Esophagus muscularis mucosa (tissue), 4 donors: Measurements from ENCODE around the gene PPARG. TPM values are rescaled to one million over a fixed set of nuclear protein-coding genes. Genes with fewer than 3 reads are reported as not detected.
"Not testable (repeated sequence)": the region's sequence is repeated elsewhere in the genome, so short reads cannot be mapped to it uniquely, and the experiment has no call there.

Source experiments
- DNase-seq: peaks from one replicate; pipeline ENCODE4 v3.0.0-alpha.2; 2017; ENCODE audit errors: extremely low spot score
- H3K27ac ChIP-seq, 4 donors: fragments of 200-600 bp; sonication (generic); replicated peaks in 1 of 4; 1 replicate in 3 of 4; 2 replicates in 1 of 4; pipeline ENCODE4 v1.5.1; 2016 to 2019; ENCODE audit warnings: mild to moderate bottlenecking in 1 of 4
- H3K27me3 ChIP-seq, 4 donors: fragments of 200-600 bp; sonication (generic); one replicate each; pipeline versions ENCODE4 v1.5.1 to v1.6.0; 2016 to 2019
- H3K36me3 ChIP-seq, 4 donors: fragments of 200-600 bp; sonication (generic); one replicate each; pipeline ENCODE4 v1.5.1; 2016 to 2019
- H3K4me1 ChIP-seq, 4 donors: fragments of 200-600 bp; sonication (generic); one replicate each; pipeline ENCODE4 v1.5.1; 2016 to 2019
- H3K4me3 ChIP-seq, 4 donors: fragments of 200-600 bp; sonication (generic); 1 replicate in 2 of 4; 2 replicates in 2 of 4; pipeline ENCODE4 v1.5.1; 2016 to 2019; ENCODE audit warnings: mild to moderate bottlenecking in 4 of 4, moderate library complexity in 1 of 4
- H3K9me3 ChIP-seq, 4 donors: fragments of 200-600 bp; sonication (generic); 1 replicate in 3 of 4; 2 replicates in 1 of 4; pipeline ENCODE4 v1.5.1; 2016 to 2019
- EP300 ChIP-seq: sonication (generic); formaldehyde crosslinking; IDR thresholded peaks from one replicate; pipeline ENCODE4 v1.6.1; 2017; ENCODE audit warnings: antibody characterized with exemption
- POLR2A ChIP-seq: fragments of 450-650 bp; IDR thresholded peaks from one replicate; pipeline ENCODE4 v1.6.1; 2017; ENCODE audit warnings: antibody characterized with exemption, moderate library complexity, mild to moderate bottlenecking, low read depth
- POLR2AphosphoS5 ChIP-seq, 2 donors: sonication (generic); formaldehyde crosslinking; IDR thresholded peaks; one replicate each; pipeline ENCODE4 v1.6.1; 2017; ENCODE audit warnings: antibody characterized with exemption in 2 of 2
- WGBS: methylation state at CpG from one replicate; pipeline ENCODE4 v1.1.5; 2018; 5-methylcytosine and 5-hydroxymethylcytosine counted together
- intact Hi-C: fragments of 100-400 bp; cut with DNase I; formaldehyde crosslinking; loops from one replicate; pipeline ENCODE4 v1.15.1; 2023
- total RNA-seq, 4 donors: library from RNA; depleted of rRNA; stranded (reverse); fragments of >200 nt; gene quantifications; one replicate each; pipeline versions ENCODE4 v1.1.0 to v1.2.1, GENCODE V29; 2016
- TF ChIP-seq, protein P1 (sequence below), 3 experiments: fragments of 200-600 bp in 2 of 3; fragments of 450-650 bp in 1 of 3; sonication (generic) in 2 of 3; IDR thresholded peaks; one replicate each; pipeline ENCODE4 v1.5.1; 2017 to 2019; ENCODE audit warnings: antibody characterized with exemption in 3 of 3, mild to moderate bottlenecking in 2 of 3, moderate library complexity in 1 of 3

The PPARG gene
- total RNA-seq, 4 donors from 2014 or later = 3.7 to 10.6 (median 8.8) TPM

DNA sequence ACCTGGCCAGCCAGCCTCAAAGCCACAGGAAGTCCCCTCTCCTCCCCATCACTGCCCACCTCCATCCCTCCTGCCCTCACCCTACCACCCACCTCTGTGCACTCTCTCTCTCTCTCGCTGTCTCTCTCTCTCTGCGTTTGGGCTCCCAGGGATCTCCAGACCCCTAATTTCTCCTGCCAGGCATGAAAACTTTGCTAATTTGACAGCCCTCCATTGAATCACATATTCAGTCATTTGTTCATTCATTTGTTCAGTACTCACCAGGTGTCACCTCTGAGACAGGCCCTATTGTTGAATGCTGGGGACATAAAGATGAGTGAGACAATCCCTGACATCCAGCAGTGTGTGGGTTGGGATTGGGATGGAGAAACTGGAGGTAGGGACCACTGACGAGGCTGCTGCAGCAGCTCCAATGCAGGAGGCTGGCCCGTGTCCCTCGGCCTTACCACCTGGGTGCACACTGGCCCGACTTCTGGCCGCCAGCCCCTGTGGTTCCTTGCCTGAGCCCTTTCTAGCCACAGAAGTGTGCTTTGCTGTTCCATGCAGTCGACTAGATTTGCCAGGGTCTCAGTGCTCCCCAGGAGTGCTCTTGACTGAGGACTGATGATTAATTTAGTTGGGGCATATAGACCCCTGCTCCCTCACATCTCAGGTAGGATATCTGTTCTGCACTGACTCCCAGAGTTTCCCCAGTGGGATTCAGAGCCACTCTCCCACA lies 156.8 kb downstream of the PPARG start:
- TF ChIP-seq POLR2A = no peak
- TF ChIP-seq, protein P1, sequence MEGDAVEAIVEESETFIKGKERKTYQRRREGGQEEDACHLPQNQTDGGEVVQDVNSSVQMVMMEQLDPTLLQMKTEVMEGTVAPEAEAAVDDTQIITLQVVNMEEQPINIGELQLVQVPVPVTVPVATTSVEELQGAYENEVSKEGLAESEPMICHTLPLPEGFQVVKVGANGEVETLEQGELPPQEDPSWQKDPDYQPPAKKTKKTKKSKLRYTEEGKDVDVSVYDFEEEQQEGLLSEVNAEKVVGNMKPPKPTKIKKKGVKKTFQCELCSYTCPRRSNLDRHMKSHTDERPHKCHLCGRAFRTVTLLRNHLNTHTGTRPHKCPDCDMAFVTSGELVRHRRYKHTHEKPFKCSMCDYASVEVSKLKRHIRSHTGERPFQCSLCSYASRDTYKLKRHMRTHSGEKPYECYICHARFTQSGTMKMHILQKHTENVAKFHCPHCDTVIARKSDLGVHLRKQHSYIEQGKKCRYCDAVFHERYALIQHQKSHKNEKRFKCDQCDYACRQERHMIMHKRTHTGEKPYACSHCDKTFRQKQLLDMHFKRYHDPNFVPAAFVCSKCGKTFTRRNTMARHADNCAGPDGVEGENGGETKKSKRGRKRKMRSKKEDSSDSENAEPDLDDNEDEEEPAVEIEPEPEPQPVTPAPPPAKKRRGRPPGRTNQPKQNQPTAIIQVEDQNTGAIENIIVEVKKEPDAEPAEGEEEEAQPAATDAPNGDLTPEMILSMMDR (IDR thresholded peaks at IDR 0.05) = no peak
- no peak for TF ChIP-seq EP300
- no peak for TF ChIP-seq POLR2AphosphoS5 (IDR thresholded peaks at IDR 0.05)
- 90% methylated on average over 8 of the region's 8 CpGs for WGBS
- Histone ChIP-seq H3K4me3 (no peak overlapping the region), H3K27ac (no peak overlapping the region), H3K9me3 (no peaks in the 10 kb centered on the region), H3K36me3 (no peaks in the 10 kb centered on the region), H3K27me3 (peaks cover 0 to 48% (median 0%) of the 10 kb centered on the region in 4 donors), H3K4me1 (peaks cover 7 to 15% (median 8%) of the 10 kb centered on the region in 4 donors)
- no peak for DNase-seq
- intact Hi-C loops = no loop called here

DNA sequence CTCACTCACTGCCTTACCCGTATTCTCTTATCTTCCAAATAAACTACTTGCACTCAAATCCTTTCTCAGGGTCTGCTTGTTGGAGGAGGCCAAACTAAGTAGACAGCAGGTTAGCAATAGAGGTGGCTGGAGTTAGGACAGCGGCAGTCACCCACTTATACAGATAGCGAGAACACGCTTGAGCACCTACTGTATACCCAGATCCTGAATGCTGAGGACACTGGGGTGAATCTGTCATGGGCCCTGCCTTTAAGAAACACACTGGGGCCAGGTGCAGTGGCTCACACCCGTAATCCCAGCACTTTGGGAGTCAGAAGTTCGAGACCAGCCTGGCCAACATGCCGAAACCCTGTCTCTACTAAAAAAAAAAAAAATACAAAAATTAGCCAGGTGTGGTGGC lies 157.4 kb downstream of the PPARG start:
- DNase-seq = no peak
- TF ChIP-seq POLR2AphosphoS5 (IDR thresholded peaks at IDR 0.05) (no peak), POLR2A (no peak), EP300 (no peak)
- TF ChIP-seq, protein P1 (IDR thresholded peaks at IDR 0.05) = no peak
- WGBS = 95% methylated on average over 7 of the region's 7 CpGs
- H3K27me3 ChIP-seq = peaks cover 0 to 42% (median 0%) of the 10 kb centered on the region in 4 donors
- intact Hi-C loops = no loop called here
- H3K9me3 ChIP-seq = peaks cover 0 to 2% (median 0%) of the 10 kb centered on the region in 4 donors
- no peaks in the 10 kb centered on the region for H3K36me3 ChIP-seq
- peaks cover under 1 to 9% (median 2%) of the 10 kb centered on the region in 4 donors for H3K4me1 ChIP-seq
- no peak overlapping the region for H3K27ac ChIP-seq
- H3K4me3 ChIP-seq = no peak overlapping the region

DNA sequence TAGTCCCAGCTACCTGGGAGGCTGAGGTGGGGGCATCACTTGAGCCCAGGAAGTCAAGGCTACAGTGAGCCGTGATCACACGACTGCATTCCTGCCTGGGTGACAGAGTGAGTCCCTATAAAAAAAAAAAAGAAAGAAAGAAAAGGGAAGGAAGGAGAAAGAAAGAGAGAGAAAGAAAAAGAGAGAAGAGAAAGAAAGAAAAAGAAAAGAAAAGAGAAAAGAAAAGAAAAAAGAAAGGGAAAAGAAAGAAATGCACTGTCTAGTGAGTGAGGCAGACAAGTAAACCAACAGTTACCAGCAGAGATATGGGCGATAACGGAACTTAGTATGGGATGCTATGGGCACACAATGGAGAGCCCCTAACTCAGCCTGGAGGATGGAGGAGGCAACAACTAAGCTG lies 158.2 kb downstream of the PPARG start:
- intact Hi-C loops = no loop called here
- WGBS = 94% methylated on average over 4 of the region's 4 CpGs
- no peak for DNase-seq
- H3K9me3 ChIP-seq = peaks cover 0 to 9% (median 2%) of the 10 kb centered on the region in 4 donors
- peaks cover 0 to 35% (median 0%) of the 10 kb centered on the region in 4 donors for H3K27me3 ChIP-seq
- peaks cover 0 to under 1% (median 0%) of the 10 kb centered on the region in 4 donors for H3K4me1 ChIP-seq
- no peaks in the 10 kb centered on the region for H3K36me3 ChIP-seq
- TF ChIP-seq, protein P1 (IDR thresholded peaks at IDR 0.05) = no peak
- TF ChIP-seq POLR2AphosphoS5 (IDR thresholded peaks at IDR 0.05) (no peak), POLR2A (no peak), EP300 (no peak)
- no peak overlapping the region for H3K4me3 ChIP-seq
- no peak overlapping the region for H3K27ac ChIP-seq

DNA sequence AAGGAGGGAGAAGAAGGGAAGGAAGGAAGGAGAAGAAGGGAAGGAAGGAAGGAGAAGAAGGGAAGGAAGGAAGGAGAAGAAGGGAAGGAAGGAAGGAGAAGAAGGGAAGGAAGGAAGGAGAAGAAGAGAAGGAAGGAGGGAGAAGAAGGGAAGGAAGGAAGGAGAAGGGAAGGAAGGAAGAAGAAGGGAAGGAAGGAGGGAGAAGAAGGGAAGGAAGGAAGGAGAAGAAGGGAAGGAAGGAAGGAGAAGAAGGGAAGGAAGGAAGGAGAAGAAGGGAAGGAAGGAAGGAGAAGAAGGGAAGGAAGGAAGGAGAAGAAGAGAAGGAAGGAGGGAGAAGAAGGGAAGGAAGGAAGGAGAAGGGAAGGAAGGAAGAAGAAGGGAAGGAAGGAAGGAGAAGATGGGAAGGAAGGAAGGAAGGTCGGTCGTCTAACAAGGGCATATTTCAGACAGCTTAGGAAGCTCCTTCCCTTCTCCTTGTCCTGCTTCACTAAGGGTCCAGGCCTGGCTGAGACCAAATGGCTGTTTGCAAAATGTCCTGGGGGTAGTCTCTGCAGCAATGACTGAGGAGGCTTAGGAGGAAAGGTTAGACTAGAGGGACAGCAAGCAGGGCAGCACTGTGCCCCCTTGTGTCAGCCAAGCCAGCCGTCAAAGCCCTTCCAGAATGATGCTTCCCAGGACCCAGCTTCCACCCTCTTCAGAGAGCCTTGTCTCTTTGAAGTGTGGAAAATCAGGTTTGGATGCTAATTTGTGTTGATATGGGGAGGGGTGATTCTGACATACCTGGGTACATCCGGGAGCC lies 159.7 kb downstream of the PPARG start:
- H3K9me3 ChIP-seq, DNase-seq, H3K4me1 ChIP-seq, H3K27ac ChIP-seq, intact Hi-C loops, H3K36me3 ChIP-seq, H3K4me3 ChIP-seq: not testable (repeated sequence)
- WGBS = 76% methylated on average over 4 of the region's 4 CpGs
- H3K27me3 ChIP-seq = peaks cover 0 to 31% (median 0%) of the 10 kb centered on the region in 4 donors

DNA sequence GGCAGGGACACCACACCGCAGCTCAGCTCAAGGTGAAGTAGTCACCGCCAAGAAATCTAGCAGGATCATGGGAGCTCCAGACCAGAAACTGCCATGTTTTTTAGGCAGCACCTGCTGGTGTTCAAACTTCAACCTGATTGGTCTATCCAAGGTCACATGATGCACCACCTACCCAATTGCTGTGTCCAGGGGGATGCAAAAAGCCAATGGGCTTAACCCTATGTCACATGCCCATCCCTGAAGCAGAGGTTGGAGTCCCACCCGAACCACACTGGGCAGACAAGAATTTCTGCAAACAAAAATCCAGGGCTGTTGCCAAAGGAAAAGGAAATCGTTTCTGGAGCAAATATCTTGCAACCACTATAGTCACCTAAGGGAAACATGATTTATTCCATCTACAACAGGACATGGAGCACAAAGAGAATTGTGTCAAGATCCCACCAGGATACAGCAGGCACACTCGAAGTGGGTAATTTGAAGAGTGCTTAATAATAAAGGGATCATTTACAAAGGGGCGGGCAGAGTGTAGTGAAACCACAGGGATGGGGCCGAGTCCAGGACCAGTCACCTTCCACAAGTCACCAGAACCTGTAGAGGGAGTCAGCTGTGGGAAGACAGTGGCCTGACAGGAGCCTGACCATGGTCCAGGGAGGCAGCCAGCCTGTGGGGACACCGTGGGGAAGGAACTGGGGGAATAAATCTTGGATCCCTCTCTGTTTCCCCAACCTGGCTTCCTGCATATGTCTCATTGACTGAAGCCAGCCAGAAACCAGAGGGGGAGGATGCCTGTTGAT lies 161.2 kb downstream of the PPARG start:
- TF ChIP-seq POLR2AphosphoS5 (IDR thresholded peaks at IDR 0.05) = no peak
- TF ChIP-seq POLR2A = no peak
- TF ChIP-seq, protein P1 (IDR thresholded peaks at IDR 0.05) = no peak
- no peak overlapping the region for H3K4me3 ChIP-seq
- peaks cover 0 to 17% (median 0%) of the 10 kb centered on the region in 4 donors for H3K27me3 ChIP-seq
- no peaks in the 10 kb centered on the region for H3K4me1 ChIP-seq
- no peaks in the 10 kb centered on the region for H3K36me3 ChIP-seq
- peaks cover 0 to 9% (median 2%) of the 10 kb centered on the region in 4 donors for H3K9me3 ChIP-seq
- intact Hi-C loops = no loop called here
- DNase-seq = no peak
- WGBS = 79% methylated on average over 8 of the region's 8 CpGs
- no peak overlapping the region for H3K27ac ChIP-seq
